ENCODE measurements around the gene SFT2D2. TPM values are rescaled to one million over a fixed set of nuclear protein-coding genes. Genes with fewer than 3 reads are reported as not detected.
A peak's percentile ranks its signal among the peaks of the same experiment; 100 is the strongest.

The SFT2D2 gene
- total and polyA plus RNA-seq, 3 experiments from 2014 or later = 44.4 to 46.0 (median 45.1) TPM

- Mint-ChIP-seq H3K4me3 (peak overlapping the region in 1 of 7 donors; percentile 3), H3K9me3 (peaks cover 8 to 13% (median 9%) of the 10 kb centered on the region in 5 donors), H3K27ac (peak overlapping the region in 2 of 8 donors; percentile 65 to 82), H3K27me3 (no peaks in the 10 kb centered on the region), H3K36me3 (peaks cover 30 to 66% (median 36%) of the 10 kb centered on the region in 3 donors), H3K4me1 (peaks cover 26 to 50% (median 42%) of the 10 kb centered on the region in 3 donors)
- H3K36me3 ChIP-seq (ENCODE audit: insufficient read depth, low read length) = no peaks in the 10 kb centered on the region
- H3K4me1 ChIP-seq (ENCODE audit: insufficient read depth, low read length) = peaks cover 5% of the 10 kb centered on the region
- H3K27ac ChIP-seq (ENCODE audit: low read depth, low read length) = no peak overlapping the region
- no peak for DNase-seq
- CTCF ChIA-PET = no interaction called here
- POLR2A ChIA-PET = no interaction called here
- H3K4me3 ChIP-seq (ENCODE audit: low read length) = no peak overlapping the region
- H3K9me3 ChIP-seq (ENCODE audit: low read length) = no peaks in the 10 kb centered on the region
- H3K27me3 ChIP-seq (ENCODE audit: insufficient read depth, low read length, poor library complexity, severe bottlenecking) = no peaks in the 10 kb centered on the region
These were observed 34.6 kb downstream of the SFT2D2 start for GRCh38 chr1:168260393-168260792.

- Mint-ChIP-seq H3K9me3 (peaks cover under 1 to 6% (median 5%) of the 10 kb centered on the region in 5 donors), H3K27me3 (no peaks in the 10 kb centered on the region), H3K27ac (peak overlapping the region in 3 of 8 donors; percentile 1 to 52 (median 22)), H3K4me1 (peaks cover 26 to 50% (median 42%) of the 10 kb centered on the region in 3 donors), H3K36me3 (peaks cover 28 to 60% (median 29%) of the 10 kb centered on the region in 3 donors), H3K4me3 (no peak overlapping the region)
- no peaks in the 10 kb centered on the region for H3K27me3 ChIP-seq (ENCODE audit: insufficient read depth, low read length, poor library complexity, severe bottlenecking)
- ChIA-PET CTCF (no interaction called here), POLR2A (no interaction called here)
- H3K9me3 ChIP-seq (ENCODE audit: low read length) = no peaks in the 10 kb centered on the region
- no peaks in the 10 kb centered on the region for H3K36me3 ChIP-seq (ENCODE audit: insufficient read depth, low read length)
- H3K4me3 ChIP-seq (ENCODE audit: low read length) = no peak overlapping the region
- H3K4me1 ChIP-seq (ENCODE audit: insufficient read depth, low read length) = peaks cover 5% of the 10 kb centered on the region
- no peak overlapping the region for H3K27ac ChIP-seq (ENCODE audit: low read depth, low read length)
- DNase-seq = no peak
These were observed 35.6 kb downstream of the SFT2D2 start for GRCh38 chr1:168261390-168261789.

- Histone ChIP-seq H3K36me3 (ENCODE audit: insufficient read depth, low read length) (no peaks in the 10 kb centered on the region), H3K4me3 (ENCODE audit: low read length) (no peak overlapping the region), H3K4me1 (ENCODE audit: insufficient read depth, low read length) (peaks cover 5% of the 10 kb centered on the region), H3K9me3 (ENCODE audit: low read length) (no peaks in the 10 kb centered on the region), H3K27me3 (ENCODE audit: insufficient read depth, low read length, poor library complexity, severe bottlenecking) (no peaks in the 10 kb centered on the region), H3K27ac (ENCODE audit: low read depth, low read length) (no peak overlapping the region)
- Mint-ChIP-seq H3K9me3 (no peaks in the 10 kb centered on the region), H3K36me3 (peaks cover 14 to 46% (median 22%) of the 10 kb centered on the region in 3 donors), H3K4me1 (peaks cover 19 to 36% (median 30%) of the 10 kb centered on the region in 3 donors), H3K27ac (no peak overlapping the region), H3K4me3 (no peak overlapping the region), H3K27me3 (no peaks in the 10 kb centered on the region)
- ChIA-PET POLR2A (no interaction called here), CTCF (no interaction called here)
- DNase-seq = no peak
These were observed 37.3 kb downstream of the SFT2D2 start for GRCh38 chr1:168263130-168263529.

GRCh38 chr1:168264296-168264695, 38.5 kb downstream of the SFT2D2 start:
- CTCF ChIA-PET = no interaction called here
- POLR2A ChIA-PET = no interaction called here
- Histone ChIP-seq H3K9me3 (ENCODE audit: low read length) (no peaks in the 10 kb centered on the region), H3K4me1 (ENCODE audit: insufficient read depth, low read length) (peaks cover 5% of the 10 kb centered on the region), H3K36me3 (ENCODE audit: insufficient read depth, low read length) (no peaks in the 10 kb centered on the region), H3K4me3 (ENCODE audit: low read length) (no peak overlapping the region), H3K27me3 (ENCODE audit: insufficient read depth, low read length, poor library complexity, severe bottlenecking) (no peaks in the 10 kb centered on the region), H3K27ac (ENCODE audit: low read depth, low read length) (no peak overlapping the region)
- DNase-seq = no peak
- no peaks in the 10 kb centered on the region for H3K9me3 Mint-ChIP-seq
- no peak overlapping the region for H3K4me3 Mint-ChIP-seq
- H3K36me3 Mint-ChIP-seq = peaks cover 20 to 42% (median 20%) of the 10 kb centered on the region in 3 donors
- no peak overlapping the region for H3K27ac Mint-ChIP-seq
- no peaks in the 10 kb centered on the region for H3K27me3 Mint-ChIP-seq
- peaks cover 17 to 31% (median 24%) of the 10 kb centered on the region in 3 donors for H3K4me1 Mint-ChIP-seq

- H3K27me3 ChIP-seq (ENCODE audit: insufficient read depth, low read length, poor library complexity, severe bottlenecking) = no peaks in the 10 kb centered on the region
- peaks cover 11 to 18% (median 13%) of the 10 kb centered on the region in 3 donors for H3K4me1 Mint-ChIP-seq
- H3K27ac Mint-ChIP-seq = no peak overlapping the region
- H3K9me3 ChIP-seq (ENCODE audit: low read length) = no peaks in the 10 kb centered on the region
- no peak for DNase-seq
- POLR2A ChIA-PET = no interaction called here
- H3K4me3 ChIP-seq (ENCODE audit: low read length) = no peak overlapping the region
- H3K27me3 Mint-ChIP-seq = no peaks in the 10 kb centered on the region
- H3K4me3 Mint-ChIP-seq = no peak overlapping the region
- CTCF ChIA-PET = no interaction called here
- no peaks in the 10 kb centered on the region for H3K9me3 Mint-ChIP-seq
- H3K36me3 Mint-ChIP-seq = peaks cover 21 to 37% (median 25%) of the 10 kb centered on the region in 3 donors
- H3K27ac ChIP-seq (ENCODE audit: low read depth, low read length) = no peak overlapping the region
- peaks cover 5% of the 10 kb centered on the region for H3K4me1 ChIP-seq (ENCODE audit: insufficient read depth, low read length)
- H3K36me3 ChIP-seq (ENCODE audit: insufficient read depth, low read length) = no peaks in the 10 kb centered on the region
These were observed 39.8 kb downstream of the SFT2D2 start for GRCh38 chr1:168265596-168265995.

- Mint-ChIP-seq H3K4me1 (peaks cover under 1 to 7% (median 2%) of the 10 kb centered on the region in 3 donors), H3K27me3 (no peaks in the 10 kb centered on the region), H3K9me3 (no peaks in the 10 kb centered on the region), H3K36me3 (peaks cover 18 to 30% (median 25%) of the 10 kb centered on the region in 3 donors), H3K4me3 (no peak overlapping the region), H3K27ac (no peak overlapping the region)
- no peak for DNase-seq
- ChIA-PET POLR2A (no interaction called here), CTCF (no interaction called here)
- no peak overlapping the region for H3K4me3 ChIP-seq (ENCODE audit: low read length)
- H3K27ac ChIP-seq (ENCODE audit: low read depth, low read length) = no peak overlapping the region
- no peaks in the 10 kb centered on the region for H3K27me3 ChIP-seq (ENCODE audit: insufficient read depth, low read length, poor library complexity, severe bottlenecking)
- no peaks in the 10 kb centered on the region for H3K4me1 ChIP-seq (ENCODE audit: insufficient read depth, low read length)
- no peaks in the 10 kb centered on the region for H3K36me3 ChIP-seq (ENCODE audit: insufficient read depth, low read length)
- H3K9me3 ChIP-seq (ENCODE audit: low read length) = no peaks in the 10 kb centered on the region
These were observed 40.9 kb downstream of the SFT2D2 start for GRCh38 chr1:168266644-168267186.

GRCh38 chr1:168271636-168272035, 45.8 kb downstream of the SFT2D2 start:
- Histone ChIP-seq H3K9me3 (ENCODE audit: low read length) (no peaks in the 10 kb centered on the region), H3K27ac (ENCODE audit: low read depth, low read length) (no peak overlapping the region), H3K36me3 (ENCODE audit: insufficient read depth, low read length) (no peaks in the 10 kb centered on the region), H3K27me3 (ENCODE audit: insufficient read depth, low read length, poor library complexity, severe bottlenecking) (no peaks in the 10 kb centered on the region), H3K4me1 (ENCODE audit: insufficient read depth, low read length) (no peaks in the 10 kb centered on the region), H3K4me3 (ENCODE audit: low read length) (no peak overlapping the region)
- ChIA-PET POLR2A (interaction anchor here (0.6 kb wide), 1 partner anchor 816 kb away, joined by 3 read pairs; no protein-coding TSS in a partner anchor), CTCF (no interaction called here)
- peaks cover 8 to 12% (median 10%) of the 10 kb centered on the region in 3 donors for H3K4me1 Mint-ChIP-seq
- no peak overlapping the region for H3K27ac Mint-ChIP-seq
- no peak for DNase-seq
- no peaks in the 10 kb centered on the region for H3K27me3 Mint-ChIP-seq
- H3K9me3 Mint-ChIP-seq = peaks cover 0 to 6% (median 3%) of the 10 kb centered on the region in 5 donors
- no peak overlapping the region for H3K4me3 Mint-ChIP-seq
- H3K36me3 Mint-ChIP-seq = peaks cover 6 to 32% (median 8%) of the 10 kb centered on the region in 3 donors

GRCh38 chr1:168273575-168273974, 47.8 kb downstream of the SFT2D2 start:
- H3K27me3 ChIP-seq (ENCODE audit: insufficient read depth, low read length, poor library complexity, severe bottlenecking) = no peaks in the 10 kb centered on the region
- H3K4me3 ChIP-seq (ENCODE audit: low read length) = no peak overlapping the region
- Mint-ChIP-seq H3K27me3 (no peaks in the 10 kb centered on the region), H3K4me3 (no peak overlapping the region), H3K27ac (no peak overlapping the region), H3K9me3 (peaks cover 0 to 11% (median 5%) of the 10 kb centered on the region in 5 donors), H3K36me3 (peaks cover 6 to 42% (median 10%) of the 10 kb centered on the region in 3 donors), H3K4me1 (peaks cover 8 to 12% (median 10%) of the 10 kb centered on the region in 3 donors)
- POLR2A ChIA-PET = no interaction called here
- no peaks in the 10 kb centered on the region for H3K36me3 ChIP-seq (ENCODE audit: insufficient read depth, low read length)
- no peak overlapping the region for H3K27ac ChIP-seq (ENCODE audit: low read depth, low read length)
- H3K4me1 ChIP-seq (ENCODE audit: insufficient read depth, low read length) = no peaks in the 10 kb centered on the region
- DNase-seq = no peak
- H3K9me3 ChIP-seq (ENCODE audit: low read length) = no peaks in the 10 kb centered on the region
- CTCF ChIA-PET = no interaction called here

Data from CD8-positive, alpha-beta memory T cell (primary cell).